Activated naive CD4-positive, alpha-beta T cell (primary cell): ENCODE measurements around the gene FHAD1.
"Not testable (repeated sequence)": the region's sequence is repeated elsewhere in the genome, so short reads cannot be mapped to it uniquely, and the experiment has no call there.

Source experiments
- DNase-seq, 4 experiments: peaks; one replicate each; lab custom pipeline; 2025; lab: John Stamatoyannopoulos, UW

FHAD1 gene

GRCh38 chr1:15276691-15277446 is 29.8 kb downstream of the FHAD1 start:
- no peak for DNase-seq

GRCh38 chr1:15277447-15277838 is 30.4 kb downstream of the FHAD1 start:
- DNase-seq, result no peak

DNA sequence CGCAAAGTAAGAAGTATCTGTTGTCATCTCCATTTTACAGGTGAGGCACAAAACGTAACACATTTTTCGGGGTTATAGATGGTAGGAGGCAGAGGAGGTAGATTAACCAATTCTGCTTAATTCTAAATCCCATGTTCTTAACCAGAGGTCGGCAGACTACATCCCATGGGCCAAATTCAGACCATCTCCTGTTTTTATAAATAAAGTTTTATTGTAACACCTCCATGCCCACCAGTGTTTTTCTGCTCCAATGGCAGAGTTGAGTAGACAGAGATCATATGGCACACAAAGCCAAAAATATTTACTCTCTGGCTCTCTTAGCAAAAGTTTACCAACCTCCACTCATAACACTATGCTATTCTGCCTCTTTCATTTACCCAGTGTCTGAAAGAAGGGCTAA is 30.9 kb downstream of the FHAD1 start:
- DNase-seq, result no peak

- DNase-seq, result no peak
Observed at GRCh38 chr1:15279576-15280230, 32.7 kb downstream of the FHAD1 start.

DNA sequence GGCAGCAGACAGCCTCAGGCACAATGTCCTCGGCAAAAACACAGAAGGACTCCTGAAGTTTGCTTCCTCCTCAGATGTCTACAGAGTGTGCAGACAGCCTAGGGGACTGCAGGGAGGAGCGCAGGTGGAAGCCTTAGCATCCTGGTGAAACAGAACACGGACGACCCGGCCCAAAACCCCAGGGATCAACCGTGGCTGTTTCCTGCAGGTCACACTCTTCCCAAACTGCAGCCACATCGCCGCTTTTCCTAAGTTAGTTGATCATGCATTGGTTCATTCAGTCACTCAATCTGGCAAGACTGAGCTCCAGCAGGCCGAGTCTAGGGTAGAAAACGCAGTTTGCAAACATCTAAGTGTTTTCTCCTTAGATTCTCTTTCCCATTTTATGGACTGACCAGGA is 33.4 kb downstream of the FHAD1 start:
- DNase-seq, result no peak

DNA sequence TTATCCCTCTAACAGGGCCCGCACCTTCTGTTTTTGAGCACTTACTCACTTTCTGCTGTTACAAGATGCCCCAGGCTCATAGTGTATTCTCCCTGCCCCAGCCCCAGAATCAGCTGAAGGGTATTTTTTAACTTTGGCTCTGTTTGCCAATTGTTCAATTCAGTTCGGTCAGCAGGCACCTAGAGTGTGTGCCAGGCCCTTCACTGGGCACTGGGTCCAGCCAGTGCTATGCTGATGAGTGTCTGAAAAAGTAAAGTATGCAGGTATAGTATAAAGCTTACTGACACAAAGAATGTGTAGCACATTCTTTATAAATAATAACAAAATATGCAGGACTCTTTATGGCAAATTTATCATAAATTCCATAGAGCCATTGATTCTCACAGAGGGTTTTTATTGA is 35.0 kb downstream of the FHAD1 start:
- no peak for DNase-seq

GRCh38 chr1:15282810-15283474 is 35.9 kb downstream of the FHAD1 start:
- DNase-seq, result no peak

GRCh38 chr1:15283526-15283925 is 36.5 kb downstream of the FHAD1 start:
- DNase-seq, result no peak

GRCh38 chr1:15286452-15286851 is 39.4 kb downstream of the FHAD1 start:
- no peak for DNase-seq

DNA sequence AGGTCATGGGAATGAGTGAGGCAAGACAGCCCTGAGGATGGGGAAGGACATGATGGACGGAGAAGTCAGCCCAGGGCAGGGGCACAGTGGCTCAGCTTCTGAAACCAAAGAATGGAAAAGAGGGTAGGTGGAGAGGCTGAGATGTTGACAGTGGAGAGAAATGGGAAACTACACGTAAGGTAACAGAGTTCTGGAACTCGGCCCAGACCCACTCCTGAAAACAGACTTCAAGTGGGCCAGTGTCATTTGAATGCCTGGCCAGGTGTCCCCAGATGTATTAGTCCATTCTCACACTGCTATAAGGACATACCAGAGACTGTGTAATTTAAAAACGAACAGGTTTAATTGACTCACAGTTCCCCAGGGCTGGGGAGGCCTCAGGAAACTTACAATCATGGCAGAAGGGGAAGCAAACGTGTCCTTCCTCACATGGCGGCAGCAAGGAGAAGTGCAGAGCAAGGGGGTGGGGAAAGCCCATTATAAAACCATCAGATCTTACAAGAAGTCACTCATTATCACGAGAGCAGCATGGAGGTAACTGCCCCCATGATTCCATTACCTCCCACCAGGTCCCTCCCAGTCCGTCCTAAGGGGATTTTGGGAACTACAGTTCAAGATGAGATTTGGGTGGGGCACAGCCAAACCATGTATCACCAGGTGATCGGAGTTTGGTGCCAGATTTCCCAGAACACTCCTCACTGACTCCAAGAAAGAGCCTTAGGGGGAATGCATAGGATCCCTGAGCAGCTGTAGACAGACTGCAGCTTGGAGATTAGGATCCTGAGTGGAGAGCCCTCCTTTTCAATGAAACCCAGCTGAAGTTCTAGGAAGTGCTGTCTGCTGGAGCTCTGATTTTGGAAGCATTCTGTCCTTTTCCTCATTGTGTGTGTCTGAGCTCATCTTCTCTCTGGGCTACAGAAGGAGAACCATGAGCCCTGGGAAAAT is 40.3 kb downstream of the FHAD1 start:
- no peak for DNase-seq

GRCh38 chr1:15288173-15288926 is 41.3 kb downstream of the FHAD1 start:
- DNase-seq, result no peak

- no peak for DNase-seq
Observed at GRCh38 chr1:15289251-15289651, 42.2 kb downstream of the FHAD1 start.

DNA sequence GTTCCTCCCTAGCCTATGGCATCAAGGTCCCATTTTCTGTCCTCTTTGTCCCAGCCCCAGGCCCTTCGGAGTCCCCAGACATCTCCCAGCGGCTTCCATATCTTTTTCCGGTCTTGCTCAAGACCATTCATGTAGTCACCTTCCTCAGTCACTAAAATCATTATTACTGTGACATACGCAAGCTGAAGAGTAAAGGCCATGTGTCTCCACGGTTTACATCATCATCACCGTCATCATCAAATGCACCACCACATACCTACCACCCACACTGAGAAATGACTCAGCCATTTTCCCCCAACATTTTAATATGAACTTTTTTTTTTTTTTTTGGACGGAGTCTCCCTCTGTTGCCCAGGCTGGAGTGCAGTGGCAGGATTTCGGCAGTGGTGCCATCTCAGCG is 43.4 kb downstream of the FHAD1 start:
- DNase-seq, result no peak

DNA sequence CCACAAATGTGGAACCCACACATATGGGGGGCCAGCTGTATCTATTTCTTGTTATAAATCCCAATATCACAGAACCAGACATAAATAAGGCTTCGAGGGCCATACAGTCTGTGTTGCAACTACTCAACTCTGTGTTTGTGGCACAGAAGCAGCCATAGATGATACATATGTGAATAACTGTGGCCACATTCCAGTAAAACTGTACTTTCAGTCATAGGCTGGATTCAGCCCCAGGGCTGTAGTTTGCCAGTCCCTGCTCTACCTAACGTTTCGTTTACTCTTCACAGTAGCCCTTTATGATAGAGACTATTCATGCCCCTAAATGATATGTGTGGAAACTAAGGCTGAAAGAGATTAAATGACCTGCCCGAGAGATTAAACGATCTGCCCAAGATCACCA is 48.7 kb downstream of the FHAD1 start:
- DNase-seq, result no peak

DNA sequence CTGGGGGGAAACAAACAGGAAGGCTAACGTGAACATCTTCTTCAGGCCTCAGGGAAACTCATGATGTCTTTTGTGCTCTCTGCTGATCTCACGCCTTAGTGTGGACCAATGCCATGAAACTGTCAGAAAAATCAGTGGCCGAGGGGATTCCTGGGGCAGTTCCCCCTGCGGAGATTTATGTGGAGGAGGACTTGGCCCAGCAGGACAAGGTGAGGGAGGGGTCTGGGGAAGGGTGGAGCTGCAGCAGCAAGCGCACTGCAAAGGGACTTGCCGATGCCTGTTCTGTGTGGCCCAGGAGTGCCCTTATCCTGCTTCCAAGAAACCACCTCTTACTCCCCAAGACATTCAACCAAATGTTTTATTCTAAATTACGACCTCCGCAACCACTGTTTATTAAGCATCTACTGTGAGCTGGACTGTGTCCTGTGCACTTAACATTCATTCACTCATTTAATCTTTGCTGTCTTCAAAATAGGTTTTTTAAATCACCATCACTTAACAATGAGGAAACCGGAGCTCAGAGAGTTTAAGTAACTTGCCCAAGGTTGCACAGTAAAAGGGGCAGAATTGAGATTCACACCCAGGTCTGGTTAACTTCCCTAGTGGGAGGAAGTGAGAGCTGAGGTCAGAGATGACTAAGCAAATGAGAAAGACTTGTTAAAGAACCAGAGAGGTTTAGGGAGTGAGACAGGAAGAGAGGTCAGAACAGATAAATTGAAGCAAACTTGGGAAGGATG is 49.7 kb downstream of the FHAD1 start:
- DNase-seq, result no peak

DNA sequence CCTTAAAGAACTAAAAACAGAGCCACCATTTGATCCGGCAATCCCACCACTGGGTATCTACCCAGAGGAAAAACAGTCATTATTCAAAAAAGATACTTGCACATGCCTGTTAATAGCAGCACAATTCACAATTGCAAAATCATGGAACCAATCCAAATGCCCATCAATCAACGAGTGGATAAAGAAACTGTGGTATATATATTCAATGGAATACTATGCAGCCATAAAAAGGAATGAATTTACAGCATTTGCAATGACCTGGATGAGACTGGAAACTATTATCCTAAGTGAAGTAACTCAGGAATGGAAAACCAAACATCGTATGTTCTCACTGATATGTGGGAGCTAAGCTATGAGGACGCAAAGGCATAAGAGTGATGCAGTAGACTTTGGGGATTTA is 51.0 kb downstream of the FHAD1 start:
- not testable (repeated sequence) for DNase-seq

GRCh38 chr1:15299179-15299578 is 52.2 kb downstream of the FHAD1 start:
- DNase-seq, result no peak

- no peak for DNase-seq
Observed at GRCh38 chr1:15299806-15300205, 52.8 kb downstream of the FHAD1 start.

DNA sequence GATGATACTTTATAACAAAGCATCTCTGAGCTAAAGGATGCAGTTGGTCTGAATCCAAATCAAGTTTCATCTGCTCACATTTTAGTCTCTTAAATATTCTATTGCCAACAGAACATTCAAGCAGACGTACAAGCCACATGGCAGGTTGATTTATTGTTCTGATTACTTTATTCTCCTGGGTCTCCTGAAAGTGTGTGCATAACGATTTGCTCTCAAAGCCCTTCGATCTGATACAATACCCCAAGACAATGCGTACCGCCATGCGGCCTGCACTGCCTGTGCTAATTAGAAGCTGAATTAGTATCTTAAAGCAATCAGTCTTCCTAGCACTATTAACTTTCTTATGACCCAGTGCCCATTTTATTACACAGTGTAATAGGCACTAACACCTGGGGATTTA is 56.9 kb downstream of the FHAD1 start:
- no peak for DNase-seq

- peak; percentile 25 to 58 (median 48) for DNase-seq
Observed at GRCh38 chr1:15304708-15305467, 57.9 kb downstream of the FHAD1 start.
